Measurements from ENCODE around the gene PIGT.

DNA sequence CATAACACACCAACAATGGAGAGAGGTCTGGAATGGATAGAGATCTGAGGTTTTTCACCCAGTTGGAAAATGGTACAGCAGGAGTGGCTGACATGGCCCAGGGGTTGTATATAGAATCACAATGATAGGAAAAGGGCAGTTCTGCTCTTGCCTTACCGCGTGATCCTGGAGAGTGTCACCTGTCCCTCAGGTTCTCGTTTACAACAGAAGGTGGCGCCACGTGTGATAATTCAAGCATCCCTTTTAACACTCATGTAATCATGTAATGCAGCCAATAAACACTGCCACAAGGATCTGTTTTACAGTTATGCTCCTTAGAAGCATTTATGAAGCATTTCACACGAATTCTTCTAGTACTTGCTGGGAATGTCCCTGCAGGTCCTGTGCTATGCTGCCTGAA is 40.7 kb downstream of the PIGT start:
- TF ChIP-seq USF2 (CRISPR knock-in tag; IDR thresholded peaks at IDR 0.05): peak; percentile 26; the same call in 1 of the 2 replicates
- TF ChIP-seq TEAD4 (CRISPR knock-in tag; IDR thresholded peaks at IDR 0.05): no peak
- TF ChIP-seq E2F1 (CRISPR knock-in tag; IDR thresholded peaks at IDR 0.05): no peak
- no peak for TF ChIP-seq ZBTB43 (CRISPR knock-in tag; IDR thresholded peaks at IDR 0.05)
- TF ChIP-seq CTCF (IDR thresholded peaks at IDR 0.05): no peak
- TF ChIP-seq TCF7 (CRISPR knock-in tag; IDR thresholded peaks at IDR 0.05; ENCODE audit: low read depth): no peak
